ENCODE measurements around the gene RAX.

The RAX gene

GRCh38 chr18:59239642-59240041, 33.6 kb downstream of the RAX start:
- DNase-seq (ENCODE audit: low read depth): no peak

- no peak for DNase-seq (ENCODE audit: low read depth)
Measured at GRCh38 chr18:59238385-59238784, 34.9 kb downstream of the RAX start.

- DNase-seq (ENCODE audit: low read depth): no peak
Measured at GRCh38 chr18:59233017-59233410, 40.2 kb downstream of the RAX start.

- DNase-seq (ENCODE audit: low read depth): no peak
Measured at GRCh38 chr18:59232309-59233016, 40.8 kb downstream of the RAX start.

- DNase-seq (ENCODE audit: low read depth): no peak
Measured at GRCh38 chr18:59231877-59232276, 41.4 kb downstream of the RAX start.

- DNase-seq (ENCODE audit: low read depth): no peak
Measured at GRCh38 chr18:59231114-59231513, 42.1 kb downstream of the RAX start.

- no peak for DNase-seq (ENCODE audit: low read depth)
Measured at GRCh38 chr18:59229701-59230443, 43.4 kb downstream of the RAX start.

GRCh38 chr18:59229191-59229590, 44.1 kb downstream of the RAX start:
- DNase-seq (ENCODE audit: low read depth): no peak

GRCh38 chr18:59228351-59228750, 44.9 kb downstream of the RAX start:
- no peak for DNase-seq (ENCODE audit: low read depth)

GRCh38 chr18:59222341-59222740, 50.9 kb downstream of the RAX start:
- no peak for DNase-seq (ENCODE audit: low read depth)

- no peak for DNase-seq (ENCODE audit: low read depth)
Measured at GRCh38 chr18:59220784-59221765, 52.2 kb downstream of the RAX start.

- DNase-seq (ENCODE audit: low read depth): no peak
Measured at GRCh38 chr18:59220164-59220783, 53.0 kb downstream of the RAX start.

- no peak for DNase-seq (ENCODE audit: low read depth)
Measured at GRCh38 chr18:59219672-59220163, 53.5 kb downstream of the RAX start, which contains the start of gene GRP. GRP (plus strand) TSS chr18:59220158; CDS start chr18:59220266, 108 bp downstream.

- DNase-seq (ENCODE audit: low read depth): no peak
Measured at GRCh38 chr18:59218018-59218417, 55.2 kb downstream of the RAX start.

All from activated T-helper 1 cell treated with Interleukin-2 at 50 U/mL for 16 hours (primary cell).